SK-N-SH treated with all-trans-retinoic acid at 6 μM for 48 hours (cell line): ENCODE measurements around the gene NXPH1.

Source experiments
- ATAC-seq: fragments of 200-7000 bp; cut with Tn5 transposase; 3 replicates; pipeline ENCODE4 v1.9.1; 2020; ENCODE audit warnings: mild to moderate bottlenecking, moderate library complexity
- ARNTL ChIP-seq: fragments of 450-650 bp; formaldehyde crosslinking; IDR thresholded peaks from 2 replicates; pipeline ENCODE4 v1.5.0; 2020; ENCODE audit warnings: low read depth, mild to moderate bottlenecking, moderate library complexity, borderline replicate concordance
- CSDC2 ChIP-seq: fragments of 250-450 bp; sonication (Bioruptor Pico); IDR thresholded peaks from 2 replicates; pipeline ENCODE4 v1.5.0; 2020; ENCODE audit warnings: mild to moderate bottlenecking, moderate library complexity
- ESRRG ChIP-seq: fragments of 250-450 bp; sonication (Bioruptor Pico); IDR thresholded peaks from 2 replicates; pipeline ENCODE4 v1.6.1; 2021; ENCODE audit warnings: mild to moderate bottlenecking
- GLIS3 ChIP-seq: fragments of 250-450 bp; sonication (Bioruptor Pico); IDR thresholded peaks from 2 replicates; pipeline ENCODE4 v1.5.0; 2020; ENCODE audit warnings: mild to moderate bottlenecking, moderate library complexity
- ISL1 ChIP-seq: fragments of 250-450 bp; sonication (Bioruptor Pico); IDR thresholded peaks from 2 replicates; pipeline ENCODE4 v2.1.2; 2022; ENCODE audit warnings: mild to moderate bottlenecking, moderate library complexity
- OSR1 ChIP-seq: fragments of 250-450 bp; sonication (Bioruptor Pico); IDR thresholded peaks from 2 replicates; pipeline ENCODE4 v1.8.0; 2022; ENCODE audit warnings: moderate library complexity, mild to moderate bottlenecking, inconsistent platforms
- POU6F1 ChIP-seq: fragments of 250-450 bp; sonication (Bioruptor Pico); IDR thresholded peaks from 2 replicates; pipeline ENCODE4 v1.8.0; 2021; ENCODE audit warnings: low read depth, mild to moderate bottlenecking, moderate library complexity, borderline replicate concordance
- PPARA ChIP-seq: fragments of 250-450 bp; sonication (Bioruptor Pico); IDR thresholded peaks from 2 replicates; pipeline ENCODE4 v1.5.0; 2020; ENCODE audit warnings: mild to moderate bottlenecking, borderline replicate concordance
- RARB ChIP-seq: fragments of 250-450 bp; sonication (Bioruptor Pico); IDR thresholded peaks from 2 replicates; pipeline ENCODE4 v1.8.0; 2021; ENCODE audit warnings: mild to moderate bottlenecking, moderate library complexity
- SNAI2 ChIP-seq: fragments of 250-450 bp; sonication (Bioruptor Pico); IDR thresholded peaks from 2 replicates; pipeline ENCODE4 v1.5.0; 2020; ENCODE audit warnings: mild to moderate bottlenecking, moderate library complexity
- TCF4 ChIP-seq: fragments of 250-450 bp; sonication (Bioruptor Pico); IDR thresholded peaks from 2 replicates; pipeline ENCODE4 v1.8.0; 2021; ENCODE audit warnings: mild to moderate bottlenecking, moderate library complexity, borderline replicate concordance
- TOX ChIP-seq: fragments of 250-450 bp; sonication (Bioruptor Pico); IDR thresholded peaks from 2 replicates; pipeline ENCODE4 v1.8.0; 2021; ENCODE audit warnings: mild to moderate bottlenecking, moderate library complexity, borderline replicate concordance
- TSHZ2 ChIP-seq: fragments of 250-450 bp; sonication (Bioruptor Pico); IDR thresholded peaks from 2 replicates; pipeline ENCODE4 v1.5.0; 2020; ENCODE audit warnings: mild to moderate bottlenecking, moderate library complexity
- ZFP3 ChIP-seq: fragments of 250-450 bp; sonication (Bioruptor Pico); IDR thresholded peaks from 2 replicates; pipeline ENCODE4 v1.5.0; 2020; ENCODE audit warnings: mild to moderate bottlenecking, moderate library complexity
- ZFP30 ChIP-seq: fragments of 450-650 bp; formaldehyde crosslinking; IDR thresholded peaks from 2 replicates; pipeline ENCODE4 v1.5.0; 2022; ENCODE audit warnings: mild to moderate bottlenecking, moderate library complexity
- ZNF565 ChIP-seq: fragments of 450-650 bp; formaldehyde crosslinking; conservative IDR thresholded peaks from 2 replicates; pipeline ENCODE4 v1.5.0; 2020; ENCODE audit warnings: low read depth, mild to moderate bottlenecking, moderate library complexity
- ZNF70 ChIP-seq: fragments of 450-650 bp; formaldehyde crosslinking; IDR thresholded peaks from 2 replicates; pipeline ENCODE4 v1.5.0; 2020; ENCODE audit warnings: mild to moderate bottlenecking, moderate library complexity
- ZNF8 ChIP-seq: fragments of 450-650 bp; formaldehyde crosslinking; IDR thresholded peaks from 2 replicates; pipeline ENCODE4 v1.5.0; 2020; ENCODE audit warnings: mild to moderate bottlenecking, moderate library complexity
- TF ChIP-seq, protein P1 (sequence below): fragments of 250-450 bp; sonication (Bioruptor Pico); IDR thresholded peaks from 2 replicates; pipeline ENCODE4 v1.8.0; 2020; ENCODE audit warnings: mild to moderate bottlenecking, moderate library complexity, borderline replicate concordance
- TF ChIP-seq, protein P2 (sequence below): fragments of 250-450 bp; sonication (Bioruptor Pico); IDR thresholded peaks from 2 replicates; pipeline ENCODE4 v1.5.1; 2021; ENCODE audit warnings: mild to moderate bottlenecking, moderate library complexity
- TF ChIP-seq, protein P3 (sequence below): fragments of 250-450 bp; sonication (Bioruptor Pico); IDR thresholded peaks from 2 replicates; pipeline ENCODE4 v1.5.1; 2020; ENCODE audit warnings: low read depth, mild to moderate bottlenecking, moderate library complexity

NXPH1 gene

DNA sequence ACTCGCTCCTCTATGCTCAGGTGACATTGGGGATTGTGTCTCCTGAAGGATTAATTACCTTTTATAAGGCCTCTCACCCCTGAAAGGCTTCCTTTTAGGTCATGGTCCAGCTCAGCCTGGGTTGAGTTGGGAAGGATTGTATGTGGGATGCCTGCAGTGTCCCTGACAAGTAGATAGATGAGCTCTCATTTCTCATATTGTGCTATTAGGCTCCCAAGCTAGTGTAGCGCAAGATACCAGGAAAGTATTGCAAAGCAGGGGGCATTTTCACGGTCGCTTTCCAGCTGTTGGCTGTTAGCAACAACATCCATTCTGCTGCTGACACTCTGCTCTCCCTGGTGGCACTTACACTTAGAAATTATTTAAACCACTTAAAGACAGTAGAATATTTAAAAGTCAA is 31.9 kb downstream of the NXPH1 start:
- TF ChIP-seq SNAI2 (CRISPR knock-in tag) (no peak), PPARA (CRISPR knock-in tag) (no peak), ESRRG (CRISPR knock-in tag) (no peak), OSR1 (CRISPR knock-in tag) (no peak), ZNF70 (no peak), TSHZ2 (no peak)
- no peak for ATAC-seq

GRCh38 chr7:8480527-8480926 is 47.1 kb downstream of the NXPH1 start:
- TF ChIP-seq PPARA (CRISPR knock-in tag) (no peak), TOX (CRISPR knock-in tag) (no peak)
- TF ChIP-seq, protein P1, sequence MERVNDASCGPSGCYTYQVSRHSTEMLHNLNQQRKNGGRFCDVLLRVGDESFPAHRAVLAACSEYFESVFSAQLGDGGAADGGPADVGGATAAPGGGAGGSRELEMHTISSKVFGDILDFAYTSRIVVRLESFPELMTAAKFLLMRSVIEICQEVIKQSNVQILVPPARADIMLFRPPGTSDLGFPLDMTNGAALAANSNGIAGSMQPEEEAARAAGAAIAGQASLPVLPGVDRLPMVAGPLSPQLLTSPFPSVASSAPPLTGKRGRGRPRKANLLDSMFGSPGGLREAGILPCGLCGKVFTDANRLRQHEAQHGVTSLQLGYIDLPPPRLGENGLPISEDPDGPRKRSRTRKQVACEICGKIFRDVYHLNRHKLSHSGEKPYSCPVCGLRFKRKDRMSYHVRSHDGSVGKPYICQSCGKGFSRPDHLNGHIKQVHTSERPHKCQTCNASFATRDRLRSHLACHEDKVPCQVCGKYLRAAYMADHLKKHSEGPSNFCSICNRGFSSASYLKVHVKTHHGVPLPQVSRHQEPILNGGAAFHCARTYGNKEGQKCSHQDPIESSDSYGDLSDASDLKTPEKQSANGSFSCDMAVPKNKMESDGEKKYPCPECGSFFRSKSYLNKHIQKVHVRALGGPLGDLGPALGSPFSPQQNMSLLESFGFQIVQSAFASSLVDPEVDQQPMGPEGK (CRISPR knock-in tag), result no peak
- ATAC-seq, result no peak

DNA sequence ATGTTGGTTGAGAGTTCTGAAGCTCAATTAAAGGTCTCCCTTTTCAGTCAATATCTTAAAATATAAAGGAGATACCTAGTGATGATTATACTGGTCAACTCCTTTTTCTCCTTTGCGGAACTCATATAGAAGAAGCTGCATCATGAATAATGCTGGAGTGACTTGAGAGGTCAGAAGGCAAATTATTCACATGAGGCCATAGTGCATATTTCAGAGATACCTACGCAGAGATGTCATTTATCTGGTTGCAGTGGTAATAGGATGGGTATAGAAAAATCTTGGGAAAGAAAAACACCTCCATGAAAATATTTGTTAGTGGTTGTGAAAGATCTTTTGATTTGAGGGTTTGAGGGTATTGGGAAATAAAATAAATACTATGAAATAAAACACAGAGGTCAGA is 47.7 kb downstream of the NXPH1 start:
- no peak for ATAC-seq

More for the DNA sequence above, 47.7 kb downstream of the NXPH1 start:
- TF ChIP-seq ZFP30 (CRISPR knock-in tag) (no peak), PPARA (CRISPR knock-in tag) (no peak), ZNF8 (CRISPR knock-in tag) (no peak), ZFP3 (no peak), GLIS3 (CRISPR knock-in tag) (no peak), RARB (CRISPR knock-in tag) (no peak), CSDC2 (CRISPR knock-in tag) (no peak), ISL1 (CRISPR knock-in tag) (no peak), ARNTL (no peak), TSHZ2 (no peak), POU6F1 (CRISPR knock-in tag) (no peak), ZNF565 (CRISPR knock-in tag) (no peak), TCF4 (CRISPR knock-in tag) (no peak), OSR1 (CRISPR knock-in tag) (no peak), TOX (CRISPR knock-in tag) (no peak), ESRRG (CRISPR knock-in tag) (no peak), ZNF70 (no peak)
- TF ChIP-seq, protein P1 (CRISPR knock-in tag), result no peak
- TF ChIP-seq, protein P2, sequence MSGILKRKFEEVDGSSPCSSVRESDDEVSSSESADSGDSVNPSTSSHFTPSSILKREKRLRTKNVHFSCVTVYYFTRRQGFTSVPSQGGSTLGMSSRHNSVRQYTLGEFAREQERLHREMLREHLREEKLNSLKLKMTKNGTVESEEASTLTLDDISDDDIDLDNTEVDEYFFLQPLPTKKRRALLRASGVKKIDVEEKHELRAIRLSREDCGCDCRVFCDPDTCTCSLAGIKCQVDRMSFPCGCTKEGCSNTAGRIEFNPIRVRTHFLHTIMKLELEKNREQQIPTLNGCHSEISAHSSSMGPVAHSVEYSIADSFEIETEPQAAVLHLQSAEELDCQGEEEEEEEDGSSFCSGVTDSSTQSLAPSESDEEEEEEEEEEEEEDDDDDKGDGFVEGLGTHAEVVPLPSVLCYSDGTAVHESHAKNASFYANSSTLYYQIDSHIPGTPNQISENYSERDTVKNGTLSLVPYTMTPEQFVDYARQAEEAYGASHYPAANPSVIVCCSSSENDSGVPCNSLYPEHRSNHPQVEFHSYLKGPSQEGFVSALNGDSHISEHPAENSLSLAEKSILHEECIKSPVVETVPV (CRISPR knock-in tag), result no peak
- TF ChIP-seq, protein P3, sequence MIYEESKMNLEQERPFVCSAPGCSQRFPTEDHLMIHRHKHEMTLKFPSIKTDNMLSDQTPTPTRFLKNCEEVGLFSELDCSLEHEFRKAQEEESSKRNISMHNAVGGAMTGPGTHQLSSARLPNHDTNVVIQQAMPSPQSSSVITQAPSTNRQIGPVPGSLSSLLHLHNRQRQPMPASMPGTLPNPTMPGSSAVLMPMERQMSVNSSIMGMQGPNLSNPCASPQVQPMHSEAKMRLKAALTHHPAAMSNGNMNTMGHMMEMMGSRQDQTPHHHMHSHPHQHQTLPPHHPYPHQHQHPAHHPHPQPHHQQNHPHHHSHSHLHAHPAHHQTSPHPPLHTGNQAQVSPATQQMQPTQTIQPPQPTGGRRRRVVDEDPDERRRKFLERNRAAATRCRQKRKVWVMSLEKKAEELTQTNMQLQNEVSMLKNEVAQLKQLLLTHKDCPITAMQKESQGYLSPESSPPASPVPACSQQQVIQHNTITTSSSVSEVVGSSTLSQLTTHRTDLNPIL (CRISPR knock-in tag), result no peak
